ENCODE measurements around the gene NDOR1. TPM values are rescaled to one million over a fixed set of nuclear protein-coding genes. Genes with fewer than 3 reads are reported as not detected.

The NDOR1 gene
- total and polyA plus RNA-seq, 2 experiments from 2014 or later: 8.5 to 12.4 TPM

DNA sequence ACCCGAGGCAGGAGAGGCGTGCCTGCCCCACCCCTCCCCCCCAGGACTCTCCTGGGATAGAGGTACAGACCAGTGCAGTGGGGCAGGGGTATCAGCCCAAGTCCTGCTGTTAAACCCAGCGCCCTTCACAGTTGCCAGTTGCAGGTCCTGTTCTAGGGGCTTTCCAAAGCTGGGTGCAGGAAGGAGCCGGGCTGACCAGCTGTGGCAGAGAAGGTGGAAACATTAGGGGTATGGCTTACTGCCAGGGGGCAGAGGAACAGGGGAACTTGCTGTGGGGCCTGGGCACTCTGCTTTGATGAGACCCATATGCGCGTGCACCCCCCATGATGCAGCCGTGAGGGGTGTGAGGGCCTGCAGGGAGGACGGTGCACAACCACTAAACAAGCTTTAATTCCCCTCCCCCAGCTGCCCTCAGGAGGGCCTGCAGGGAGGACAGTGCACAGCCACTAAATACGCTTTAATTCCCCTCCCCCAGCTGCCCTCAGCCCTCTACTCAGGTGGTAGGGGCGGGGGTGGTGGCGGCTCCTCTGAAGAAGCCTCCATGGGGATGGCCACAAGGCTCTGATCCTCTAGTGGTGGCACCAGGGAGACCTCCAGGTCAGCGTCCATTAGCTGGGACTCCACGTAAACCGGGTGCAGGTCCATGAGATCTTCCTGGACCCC lies 34.9 kb upstream of the NDOR1 start:
- H3K9me3 ChIP-seq (ENCODE audit: low read depth): no peaks in the 10 kb centered on the region
- H3K4me2 ChIP-seq (ENCODE audit: unreplicated experiment): no peak overlapping the region
- H3K27me3 ChIP-seq (replicated peaks; ENCODE audit: insufficient read depth): peaks cover 25% of the 10 kb centered on the region
- no peaks in the 10 kb centered on the region for H3F3A ChIP-seq (ENCODE audit: insufficient read depth)
- no peak overlapping the region for H2AFZ ChIP-seq
- no peaks in the 10 kb centered on the region for H3K4me1 ChIP-seq (ENCODE audit: insufficient read depth)
- DNase-seq: no peak
- H4K20me1 ChIP-seq (ENCODE audit: insufficient read depth): no peaks in the 10 kb centered on the region
- no peaks in the 10 kb centered on the region for H3K9me2 ChIP-seq (ENCODE audit: insufficient read depth)
- WGBS, 2 experiments (ENCODE audit: low coverage in 1 of 2, low lambda C conversion rate in 2 of 2, missing lambda C conversion rate in 2 of 2): 32 to 34% methylated on average over 11 to 14 of the region's 14 CpGs
- no peaks in the 10 kb centered on the region for H3K36me3 ChIP-seq (ENCODE audit: low read depth)
- TF ChIP-seq EZH2 (IDR thresholded peaks at IDR 0.05; ENCODE audit: insufficient read depth, poor library complexity, severe bottlenecking) (no peak), EZH2phosphoT487 (IDR thresholded peaks at IDR 0.05; ENCODE audit: insufficient read depth, low read depth) (no peak)
- no peak overlapping the region for H3K27ac ChIP-seq
- in situ Hi-C loops (cut with MboI): no loop called here
- H3K79me2 ChIP-seq (ENCODE audit: insufficient read depth): no peaks in the 10 kb centered on the region
- no peak overlapping the region for H3K9ac ChIP-seq
- no peak overlapping the region for H3K4me3 ChIP-seq

DNA sequence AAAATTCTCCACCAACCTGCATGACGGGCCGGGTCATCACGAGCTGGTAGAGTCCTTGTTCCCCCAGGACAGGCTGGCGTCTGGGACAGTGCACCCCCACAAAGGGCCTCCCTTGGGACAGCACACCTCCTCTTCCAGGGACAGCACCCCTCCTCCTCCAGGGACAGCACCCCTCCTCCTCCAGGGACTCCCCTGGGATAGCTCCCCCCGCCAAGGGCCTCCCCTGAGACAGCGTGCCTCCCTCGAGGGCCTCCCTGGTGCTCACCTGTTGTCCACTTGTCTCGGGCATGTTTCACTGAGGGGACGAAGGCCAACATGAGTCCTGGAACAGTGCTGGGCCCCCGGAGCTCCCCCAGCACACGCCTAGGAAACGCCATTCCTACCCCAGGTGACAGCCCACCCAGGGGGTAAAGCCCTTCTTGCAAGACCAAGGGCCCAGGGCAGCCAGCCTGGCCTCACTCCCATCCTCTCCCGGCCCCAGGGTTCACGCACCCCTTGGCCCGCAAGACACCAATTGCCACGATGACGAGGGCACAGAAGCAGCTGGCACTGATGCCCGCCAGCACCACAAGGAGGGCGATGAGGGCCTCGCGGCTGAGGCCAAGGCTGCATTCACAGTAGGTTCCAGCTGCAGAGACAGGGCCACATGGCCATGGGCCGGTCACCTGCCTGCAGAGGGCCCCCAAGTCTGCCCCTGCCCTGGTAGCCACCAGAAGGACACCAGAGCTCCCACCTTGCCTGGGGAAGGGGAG lies 34.2 kb upstream of the NDOR1 start:
- Histone ChIP-seq H3K4me3 (no peak overlapping the region), H3K27me3 (replicated peaks; ENCODE audit: insufficient read depth) (peaks cover 19% of the 10 kb centered on the region), H3K4me1 (ENCODE audit: insufficient read depth) (no peaks in the 10 kb centered on the region), H3K4me2 (ENCODE audit: unreplicated experiment) (no peak overlapping the region), H3K27ac (no peak overlapping the region), H3K9me2 (ENCODE audit: insufficient read depth) (no peaks in the 10 kb centered on the region), H3F3A (ENCODE audit: insufficient read depth) (no peaks in the 10 kb centered on the region), H3K9ac (no peak overlapping the region), H3K79me2 (ENCODE audit: insufficient read depth) (no peaks in the 10 kb centered on the region), H2AFZ (no peak overlapping the region), H3K9me3 (ENCODE audit: low read depth) (no peaks in the 10 kb centered on the region), H3K36me3 (ENCODE audit: low read depth) (no peaks in the 10 kb centered on the region), H4K20me1 (ENCODE audit: insufficient read depth) (no peaks in the 10 kb centered on the region)
- WGBS, 2 experiments (ENCODE audit: low coverage in 1 of 2, low lambda C conversion rate in 2 of 2, missing lambda C conversion rate in 2 of 2): 66 to 69% methylated on average over 22 of the region's 22 CpGs
- no peak for TF ChIP-seq EZH2phosphoT487 (IDR thresholded peaks at IDR 0.05; ENCODE audit: insufficient read depth, low read depth)
- TF ChIP-seq EZH2 (IDR thresholded peaks at IDR 0.05; ENCODE audit: insufficient read depth, poor library complexity, severe bottlenecking): no peak
- DNase-seq: no peak
- in situ Hi-C loops (cut with MboI): no loop called here

DNA sequence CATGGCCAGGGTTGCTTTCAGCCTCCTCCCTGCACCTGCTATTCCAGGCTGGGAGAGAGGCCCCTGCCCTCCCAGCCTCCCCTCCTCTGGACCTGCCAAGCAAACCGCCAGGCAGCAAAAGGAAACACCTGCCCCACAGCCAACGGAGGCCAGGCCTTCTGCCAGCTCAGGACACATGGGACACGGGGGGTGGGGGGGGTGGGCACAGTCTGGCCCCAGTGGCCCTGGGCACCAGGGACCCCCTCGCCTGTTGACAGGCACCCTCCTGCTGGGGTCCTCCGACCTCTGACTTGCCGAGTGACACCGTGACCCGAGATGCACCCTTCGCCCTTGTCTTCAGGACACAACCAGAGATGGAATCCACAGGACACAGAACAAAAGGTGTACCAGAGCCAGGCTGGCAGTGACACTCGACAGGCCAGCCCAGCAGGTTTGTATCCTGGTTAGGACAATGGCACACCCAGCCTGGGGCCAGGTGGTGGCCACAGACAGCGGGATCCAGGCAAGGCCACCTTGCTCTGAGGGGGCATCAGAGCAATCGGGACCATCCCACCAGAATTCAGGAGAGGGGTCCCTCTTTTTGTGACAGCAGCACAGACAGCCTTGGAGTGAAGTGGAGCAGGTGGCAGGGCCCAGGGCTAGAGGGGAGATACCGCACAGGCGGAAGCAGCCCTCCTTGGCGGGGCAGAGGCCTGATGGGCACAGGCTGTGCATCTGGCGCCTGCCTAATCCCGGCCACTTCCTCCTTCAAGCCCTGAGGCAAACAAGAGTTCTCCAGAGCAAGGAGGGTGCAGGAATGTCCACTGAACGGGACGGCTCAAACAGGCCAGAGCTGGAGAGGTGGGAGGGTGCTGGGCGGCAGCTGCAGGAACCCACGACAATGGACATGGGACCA lies 32.4 kb upstream of the NDOR1 start:
- Histone ChIP-seq H3K4me2 (ENCODE audit: unreplicated experiment) (no peak overlapping the region), H3K36me3 (ENCODE audit: low read depth) (no peaks in the 10 kb centered on the region), H3K9me3 (ENCODE audit: low read depth) (no peaks in the 10 kb centered on the region), H3K4me3 (no peak overlapping the region), H3K9me2 (ENCODE audit: insufficient read depth) (no peaks in the 10 kb centered on the region), H3K27me3 (replicated peaks; ENCODE audit: insufficient read depth) (peaks cover 4% of the 10 kb centered on the region), H4K20me1 (ENCODE audit: insufficient read depth) (no peaks in the 10 kb centered on the region), H3K79me2 (ENCODE audit: insufficient read depth) (no peaks in the 10 kb centered on the region), H2AFZ (no peak overlapping the region), H3F3A (ENCODE audit: insufficient read depth) (peaks cover 4% of the 10 kb centered on the region; the same call in 1 of the 2 replicates), H3K27ac (no peak overlapping the region), H3K9ac (no peak overlapping the region), H3K4me1 (ENCODE audit: insufficient read depth) (no peaks in the 10 kb centered on the region)
- WGBS, 2 experiments (ENCODE audit: low coverage in 1 of 2, low lambda C conversion rate in 2 of 2, missing lambda C conversion rate in 2 of 2): 52 to 55% methylated on average over 20 to 21 of the region's 21 CpGs
- no peak for DNase-seq
- TF ChIP-seq EZH2phosphoT487 (IDR thresholded peaks at IDR 0.05; ENCODE audit: insufficient read depth, low read depth) (no peak), EZH2 (IDR thresholded peaks at IDR 0.05; ENCODE audit: insufficient read depth, poor library complexity, severe bottlenecking) (no peak)
- in situ Hi-C loops (cut with MboI): no loop called here

All from GM23248 (cell line).